GM23338 (cell line): ENCODE data around the gene TTC33. TPM values are rescaled to one million over a fixed set of nuclear protein-coding genes. Genes with fewer than 3 reads are reported as not detected.

Experiments used
- ATAC-seq: fragments of 200-7000 bp; cut with Tn5 transposase; 3 replicates; pipeline ENCODE4 v1.9.1; 2020
- DNase-seq: peaks from one replicate; pipeline ENCODE4 v3.0.0-alpha.2; 2015; ENCODE audit warnings: low spot score
- H2AFZ ChIP-seq: fragments of 200-600 bp; sonication (generic); 2 replicates; pipeline ENCODE4 v1.8.0; 2016; ENCODE audit warnings: antibody characterized with exemption, mild to moderate bottlenecking, moderate library complexity
- H3F3A ChIP-seq: fragments of 200-600 bp; sonication (generic); replicated peaks from 2 replicates; pipeline ENCODE4 v1.8.0; 2017; ENCODE audit warnings: antibody characterized with exemption, mixed run types, low read depth
- H3K27ac ChIP-seq: fragments of 200-600 bp; sonication (generic); 2 replicates; pipeline ENCODE4 v1.6.1; 2016; ENCODE audit warnings: low read depth
- H3K27me3 ChIP-seq: fragments of 200-600 bp; sonication (generic); 2 replicates; pipeline ENCODE4 v1.8.0; 2016; ENCODE audit warnings: mild to moderate bottlenecking, mixed run types, moderate library complexity; ENCODE audit not compliant: insufficient read depth
- H3K36me3 ChIP-seq: fragments of 200-600 bp; sonication (generic); 2 replicates; pipeline ENCODE4 v1.8.0; 2016; ENCODE audit warnings: mild to moderate bottlenecking; ENCODE audit not compliant: insufficient read depth
- H3K4me1 ChIP-seq: fragments of 200-600 bp; sonication (generic); 2 replicates; pipeline ENCODE4 v1.8.0; 2016; ENCODE audit warnings: mild to moderate bottlenecking, moderate library complexity; ENCODE audit not compliant: insufficient read depth
- H3K4me2 ChIP-seq: fragments of 200-600 bp; sonication (generic); 2 replicates; pipeline ENCODE4 v1.7.1; 2017; ENCODE audit warnings: mixed run types
- H3K4me3 ChIP-seq: fragments of 200-600 bp; sonication (generic); 2 replicates; pipeline ENCODE4 v1.6.1; 2016; ENCODE audit warnings: mixed run types
- H3K79me2 ChIP-seq: fragments of 200-600 bp; sonication (generic); replicated peaks from 2 replicates; pipeline ENCODE4 v1.8.0; 2017; ENCODE audit warnings: mild to moderate bottlenecking; ENCODE audit not compliant: insufficient read depth
- H3K9me2 ChIP-seq: fragments of 200-600 bp; sonication (generic); 2 replicates; pipeline ENCODE4 v1.8.0; 2017; ENCODE audit not compliant: insufficient read depth
- H4K20me1 ChIP-seq: fragments of 200-600 bp; sonication (generic); replicated peaks from 2 replicates; pipeline ENCODE4 v1.8.0; 2017; ENCODE audit warnings: mild to moderate bottlenecking; ENCODE audit not compliant: insufficient read depth
- H3K27ac Mint-ChIP-seq: 2 replicates; pipeline ENCODE4 v1.8.0; 2020; ENCODE audit warnings: inconsistent platforms, mild to moderate bottlenecking, moderate library complexity, mixed read lengths
- H3K27me3 Mint-ChIP-seq: 3 replicates; pipeline ENCODE4 v1.8.0; 2022; ENCODE audit warnings: low read depth, mild to moderate bottlenecking, moderate library complexity, mixed read lengths, inconsistent platforms; ENCODE audit not compliant: insufficient read depth, poor library complexity
- H3K36me3 Mint-ChIP-seq: 3 replicates; pipeline ENCODE4 v1.8.0; 2021; ENCODE audit warnings: low read depth, mild to moderate bottlenecking, inconsistent platforms, moderate library complexity, mixed read lengths
- H3K4me1 Mint-ChIP-seq: 3 replicates; pipeline ENCODE4 v1.8.0; 2020; ENCODE audit warnings: mild to moderate bottlenecking, inconsistent platforms, mixed read lengths
- H3K4me3 Mint-ChIP-seq: 3 replicates; pipeline ENCODE4 v1.8.0; 2021; ENCODE audit warnings: moderate library complexity, mild to moderate bottlenecking, inconsistent platforms, mixed read lengths
- H3K9me3 Mint-ChIP-seq: 3 replicates; pipeline ENCODE4 v1.8.0; 2020; ENCODE audit warnings: moderate library complexity, mild to moderate bottlenecking, inconsistent platforms, mixed read lengths
- CREB1 ChIP-seq: fragments of 250-450 bp; sonication (Bioruptor Pico); IDR thresholded peaks from 2 replicates; pipeline ENCODE4 v1.5.0; 2020; ENCODE audit warnings: low read depth, mild to moderate bottlenecking, moderate library complexity
- EZH2phosphoT487 ChIP-seq: fragments of 200-600 bp; sonication (generic); IDR thresholded peaks from one replicate; pipeline ENCODE4 v1.8.1; 2018; ENCODE audit warnings: antibody characterized with exemption; ENCODE audit not compliant: unreplicated experiment
- POLR2AphosphoS5 ChIP-seq: IDR thresholded peaks from 2 replicates; pipeline ENCODE4 v1.6.1; 2016; ENCODE audit warnings: antibody characterized with exemption, low read depth
- REST ChIP-seq: IDR thresholded peaks from one replicate; pipeline ENCODE4 v1.6.1; 2018; ENCODE audit warnings: antibody characterized with exemption; ENCODE audit not compliant: unreplicated experiment
- ZNF114 ChIP-seq: fragments of 250-450 bp; sonication (Bioruptor Pico); IDR thresholded peaks from 2 replicates; pipeline ENCODE4 v1.5.0; 2020; ENCODE audit warnings: mild to moderate bottlenecking, moderate library complexity
- ZNF331 ChIP-seq: fragments of 250-450 bp; sonication (Bioruptor Pico); IDR thresholded peaks from 2 replicates; pipeline ENCODE4 v1.5.0; 2020; ENCODE audit warnings: low read depth, mild to moderate bottlenecking, moderate library complexity
- ZNF462 ChIP-seq: fragments of 250-450 bp; sonication (Bioruptor Pico); IDR thresholded peaks from 2 replicates; pipeline ENCODE4 v1.5.0; 2020; ENCODE audit warnings: mild to moderate bottlenecking, moderate library complexity
- polyA plus RNA-seq: library from polyadenylated mRNA; unstranded; fragments of >200 nt; fragmentation: Nextera tagmentation; extraction: Ambion mirVana; gene quantifications from 2 replicates; pipeline ENCODE4 v1.2.1, GENCODE V29; 2016
- total RNA-seq: library from RNA; depleted of rRNA; stranded (reverse); fragments of >200 nt; shearing (Covaris generic); gene quantifications from 2 replicates; pipeline ENCODE4 v1.2.3, GENCODE V29; 2014

Gene TTC33
- total and polyA plus RNA-seq, 2 experiments from 2014 or later, result 4.1 to 11.5 TPM

- TF ChIP-seq ZNF462 (CRISPR knock-in tag) (no peak), ZNF331 (CRISPR knock-in tag) (no peak)
Observed at GRCh38 chr5:40503439-40503838, 252.3 kb downstream of the TTC33 start (continued).

GRCh38 chr5:40502736-40503135, 253.0 kb downstream of the TTC33 start:
- H3K4me2 ChIP-seq, result no peak overlapping the region
- Mint-ChIP-seq H3K4me1 (no peaks in the 10 kb centered on the region; the same call in 1 of the 3 replicates), H3K4me3 (no peak overlapping the region), H3K36me3 (no peaks in the 10 kb centered on the region), H3K9me3 (no peaks in the 10 kb centered on the region), H3K27ac (no peak overlapping the region), H3K27me3 (no peaks in the 10 kb centered on the region)
- 0 out of 2 replicates have a peak, but pooled peaks cover 2% of the 10 kb centered on the region for H3K4me1 ChIP-seq
- DNase-seq, result no peak
- H2AFZ ChIP-seq, result no peak overlapping the region
- no peak for ATAC-seq
- no peaks in the 10 kb centered on the region for H3K36me3 ChIP-seq
- no peaks in the 10 kb centered on the region for H3K79me2 ChIP-seq
- H3K27me3 ChIP-seq, result no peaks in the 10 kb centered on the region
- no peaks in the 10 kb centered on the region for H3F3A ChIP-seq
- H3K4me3 ChIP-seq, result no peak overlapping the region
- H3K27ac ChIP-seq, result no peak overlapping the region
- H4K20me1 ChIP-seq, result no peaks in the 10 kb centered on the region
- H3K9me2 ChIP-seq, result no peaks in the 10 kb centered on the region
- TF ChIP-seq ZNF114 (CRISPR knock-in tag), result no peak
- TF ChIP-seq REST, result no peak
- TF ChIP-seq POLR2AphosphoS5, result no peak
- TF ChIP-seq CREB1 (CRISPR knock-in tag), result no peak
- TF ChIP-seq EZH2phosphoT487, result no peak
